Large intestine (tissue), 3 donors: ENCODE data around the gene FAF1. TPM values are rescaled to one million over a fixed set of nuclear protein-coding genes. Genes with fewer than 3 reads are reported as not detected.
A peak's percentile ranks its signal among the peaks of the same experiment; 100 is the strongest.
"Not testable (repeated sequence)": the region's sequence is repeated elsewhere in the genome, so short reads cannot be mapped to it uniquely, and the experiment has no call there.

Source experiments
- DNase-seq, 2 donors: peaks; one replicate each; pipeline versions ENCODE4 v3.0.0 to v3.0.0-alpha.2; 2013
- H3K27ac ChIP-seq: one replicate; pipeline ENCODE4 v1.5.1; 2013; ENCODE audit warnings: low read length
- H3K27me3 ChIP-seq: 2 replicates; pipeline ENCODE4 v1.6.1; 2013; ENCODE audit warnings: low read length; ENCODE audit not compliant: control insufficient read depth, insufficient read depth
- H3K36me3 ChIP-seq: 2 replicates; pipeline ENCODE4 v1.6.1; 2013; ENCODE audit warnings: low read length; ENCODE audit not compliant: control insufficient read depth, insufficient read depth
- H3K4me1 ChIP-seq: one replicate; pipeline ENCODE4 v1.6.1; 2013; ENCODE audit warnings: low read length; ENCODE audit not compliant: control insufficient read depth, insufficient read depth
- H3K4me3 ChIP-seq: one replicate; pipeline ENCODE4 v1.5.1; 2013; ENCODE audit warnings: low read length
- H3K9me3 ChIP-seq: one replicate; pipeline ENCODE4 v1.6.1; 2013; ENCODE audit warnings: mild to moderate bottlenecking, low read depth, low read length, moderate library complexity; ENCODE audit not compliant: control insufficient read depth
- WGBS: methylation state at CpG from one replicate; pipeline ENCODE4 v1.1.5; 2013; ENCODE audit warnings: low lambda C conversion rate; ENCODE audit not compliant: insufficient coverage; 5-methylcytosine and 5-hydroxymethylcytosine counted together
- polyA plus RNA-seq: library from polyadenylated mRNA; unstranded; fragments of 120-200 nt; gene quantifications from one replicate; pipeline ENCODE4 v1.2.1, GENCODE V29; 2013

The FAF1 gene
- polyA plus RNA-seq, 1 donor, result 47.1 TPM

GRCh38 chr1:50964863-50965262 is 4.8 kb upstream of the FAF1 start:
- Histone ChIP-seq H3K36me3 (no peaks in the 10 kb centered on the region), H3K27ac (no peak overlapping the region), H3K27me3 (peaks cover 7% of the 10 kb centered on the region), H3K4me1 (no peaks in the 10 kb centered on the region), H3K9me3 (no peaks in the 10 kb centered on the region), H3K4me3 (no peak overlapping the region)
- DNase-seq, result no peak
- WGBS, result no CpG with 5 or more reads among the region's 11 CpGs

GRCh38 chr1:50959303-50959912 is 659 bp downstream of the FAF1 start:
- Histone ChIP-seq H3K36me3 (no peaks in the 10 kb centered on the region), H3K4me1 (no peaks in the 10 kb centered on the region), H3K9me3 (no peaks in the 10 kb centered on the region), H3K4me3 (peak overlapping the region; percentile 78), H3K27me3 (no peaks in the 10 kb centered on the region), H3K27ac (peak overlapping the region; percentile 60)
- peak in 1 of 2 donors; percentile 62 for DNase-seq
- 8% methylated on average over 4 of the region's 38 CpGs for WGBS

- DNase-seq, result no peak
- WGBS, result 67% methylated on average over 1 of the region's 1 CpG
Observed at GRCh38 chr1:50955116-50955515, 5.0 kb downstream of the FAF1 start.

GRCh38 chr1:50952566-50952965 is 7.5 kb downstream of the FAF1 start:
- not testable (repeated sequence) for H3K9me3 ChIP-seq, H3K27ac ChIP-seq
- WGBS, result no CpG with 5 or more reads among the region's 31 CpGs

More at GRCh38 chr1:50955116-50955515, 5.0 kb downstream of the FAF1 start:
- H3K4me1 ChIP-seq, result peaks cover 1% of the 10 kb centered on the region
- H3K27ac ChIP-seq, result no peak overlapping the region
- no peak overlapping the region for H3K4me3 ChIP-seq
- no peaks in the 10 kb centered on the region for H3K36me3 ChIP-seq
- no peaks in the 10 kb centered on the region for H3K27me3 ChIP-seq
- peaks cover 2% of the 10 kb centered on the region for H3K9me3 ChIP-seq

GRCh38 chr1:50950396-50950795 is 9.7 kb downstream of the FAF1 start:
- peak; percentile 22 to 66 for DNase-seq
- Histone ChIP-seq H3K27ac (peak overlapping the region; percentile 3), H3K36me3 (no peaks in the 10 kb centered on the region), H3K9me3 (peaks cover 2% of the 10 kb centered on the region), H3K4me3 (no peak overlapping the region), H3K4me1 (peaks cover 7% of the 10 kb centered on the region), H3K27me3 (no peaks in the 10 kb centered on the region)
- WGBS, result no CpG with 5 or more reads among the region's 1 CpG

More at GRCh38 chr1:50952566-50952965, 7.5 kb downstream of the FAF1 start:
- H3K4me3 ChIP-seq, H3K27me3 ChIP-seq, DNase-seq, H3K36me3 ChIP-seq, H3K4me1 ChIP-seq: not testable (repeated sequence)

- 20% methylated on average over 1 of the region's 9 CpGs for WGBS
- Histone ChIP-seq H3K36me3 (no peaks in the 10 kb centered on the region), H3K9me3 (peaks cover 2% of the 10 kb centered on the region), H3K4me1 (peaks cover 7% of the 10 kb centered on the region), H3K27ac (no peak overlapping the region), H3K27me3 (no peaks in the 10 kb centered on the region), H3K4me3 (no peak overlapping the region)
- DNase-seq, result no peak
Observed at GRCh38 chr1:50949286-50949982, 10.6 kb downstream of the FAF1 start.

GRCh38 chr1:50942334-50942733 is 17.7 kb downstream of the FAF1 start:
- Histone ChIP-seq H3K27ac (no peak overlapping the region), H3K4me3 (no peak overlapping the region), H3K4me1 (no peaks in the 10 kb centered on the region), H3K27me3 (no peaks in the 10 kb centered on the region), H3K36me3 (no peaks in the 10 kb centered on the region), H3K9me3 (no peaks in the 10 kb centered on the region)
- WGBS, result 100% methylated on average over 1 of the region's 1 CpG
- no peak for DNase-seq

- Histone ChIP-seq H3K9me3 (no peaks in the 10 kb centered on the region), H3K36me3 (no peaks in the 10 kb centered on the region), H3K27me3 (no peaks in the 10 kb centered on the region), H3K4me3 (no peak overlapping the region), H3K27ac (no peak overlapping the region), H3K4me1 (no peaks in the 10 kb centered on the region)
- WGBS, result 83% methylated on average over 1 of the region's 3 CpGs
- no peak for DNase-seq
Observed at GRCh38 chr1:50940291-50940690, 19.8 kb downstream of the FAF1 start.

- DNase-seq, result no peak
- Histone ChIP-seq H3K4me3 (no peak overlapping the region), H3K27me3 (no peaks in the 10 kb centered on the region), H3K27ac (no peak overlapping the region), H3K36me3 (no peaks in the 10 kb centered on the region), H3K4me1 (no peaks in the 10 kb centered on the region), H3K9me3 (no peaks in the 10 kb centered on the region)
- 94% methylated on average over 2 of the region's 2 CpGs for WGBS
Observed at GRCh38 chr1:50936321-50936720, 23.7 kb downstream of the FAF1 start.

GRCh38 chr1:50935276-50935675 is 24.8 kb downstream of the FAF1 start:
- not testable (repeated sequence) for H3K27ac ChIP-seq, H3K27me3 ChIP-seq, H3K9me3 ChIP-seq, H3K36me3 ChIP-seq, DNase-seq, H3K4me3 ChIP-seq, H3K4me1 ChIP-seq
- WGBS, result no CpG with 5 or more reads among the region's 2 CpGs

GRCh38 chr1:50934838-50935237 is 25.2 kb downstream of the FAF1 start:
- Histone ChIP-seq H3K27ac (no peak overlapping the region), H3K4me1 (no peaks in the 10 kb centered on the region), H3K36me3 (no peaks in the 10 kb centered on the region), H3K4me3 (no peak overlapping the region), H3K9me3 (no peaks in the 10 kb centered on the region), H3K27me3 (no peaks in the 10 kb centered on the region)
- no peak for DNase-seq
